Gastrocnemius medialis (tissue), 4 donors: ENCODE results near the gene EIF2D.

ENCODE experiments used
- CTCF ChIP-seq, 5 experiments: fragments of 450-650 bp in 3 of 5; fragments of 200-600 bp in 2 of 5; sonication (generic) in 2 of 5; IDR thresholded peaks in 4 of 5; conservative IDR thresholded peaks in 1 of 5; 1 replicate in 4 of 5; 2 replicates in 1 of 5; pipeline ENCODE4 v1.5.1; 2016 to 2019; ENCODE audit warnings: antibody characterized with exemption in 5 of 5, mild to moderate bottlenecking in 3 of 5, moderate library complexity in 3 of 5
- POLR2A ChIP-seq, 2 donors: fragments of 450-650 bp; IDR thresholded peaks; one replicate each; pipeline ENCODE4 v1.6.1; 2017; ENCODE audit warnings: antibody characterized with exemption in 2 of 2, mild to moderate bottlenecking in 2 of 2, moderate library complexity in 2 of 2

GRCh38 chr1:206656936-206657335, 44.7 kb upstream of the EIF2D start:
- TF ChIP-seq CTCF (IDR thresholded peaks at IDR 0.05 in 4 of 5, conservative IDR thresholded peaks at IDR 0.05 in 1 of 5) (no peak), POLR2A (IDR thresholded peaks at IDR 0.05) (no peak)
